ENCODE data around the gene SEPSECS.

SEPSECS gene

GRCh38 chr4:25080571-25080970 lies 79.7 kb downstream of the SEPSECS start:
- Histone ChIP-seq H3K36me3 (ENCODE audit: insufficient read depth, low read length) (no peaks in the 10 kb centered on the region), H2AFZ (ENCODE audit: low read length, unreplicated experiment) (no peak overlapping the region), H3K4me3 (ENCODE audit: low read depth, low read length) (no peak overlapping the region), H3K4me1 (ENCODE audit: control insufficient read depth, insufficient read depth, low read length, unreplicated experiment) (no peaks in the 10 kb centered on the region), H3K79me2 (ENCODE audit: control insufficient read depth, insufficient read depth, low read length, unreplicated experiment) (no peaks in the 10 kb centered on the region), H3K27me3 (ENCODE audit: insufficient read depth, low read length) (peaks cover 86% of the 10 kb centered on the region), H3K27ac (ENCODE audit: low read depth, low read length) (no peak overlapping the region)

GRCh38 chr4:25078523-25078922 lies 81.7 kb downstream of the SEPSECS start:
- no peak overlapping the region for H2AFZ ChIP-seq (ENCODE audit: low read length, unreplicated experiment)
- no peak overlapping the region for H3K4me3 ChIP-seq (ENCODE audit: low read depth, low read length)
- H3K4me1 ChIP-seq (ENCODE audit: control insufficient read depth, insufficient read depth, low read length, unreplicated experiment), result no peaks in the 10 kb centered on the region
- no peaks in the 10 kb centered on the region for H3K79me2 ChIP-seq (ENCODE audit: control insufficient read depth, insufficient read depth, low read length, unreplicated experiment)
- H3K27ac ChIP-seq (ENCODE audit: low read depth, low read length), result no peak overlapping the region
- H3K27me3 ChIP-seq (ENCODE audit: insufficient read depth, low read length), result peaks cover 84% of the 10 kb centered on the region
- H3K36me3 ChIP-seq (ENCODE audit: insufficient read depth, low read length), result no peaks in the 10 kb centered on the region

- Histone ChIP-seq H3K79me2 (ENCODE audit: control insufficient read depth, insufficient read depth, low read length, unreplicated experiment) (no peaks in the 10 kb centered on the region), H3K27ac (ENCODE audit: low read depth, low read length) (no peak overlapping the region), H3K4me3 (ENCODE audit: low read depth, low read length) (no peak overlapping the region), H3K27me3 (ENCODE audit: insufficient read depth, low read length) (peaks cover 88% of the 10 kb centered on the region), H3K36me3 (ENCODE audit: insufficient read depth, low read length) (no peaks in the 10 kb centered on the region), H2AFZ (ENCODE audit: low read length, unreplicated experiment) (no peak overlapping the region), H3K4me1 (ENCODE audit: control insufficient read depth, insufficient read depth, low read length, unreplicated experiment) (no peaks in the 10 kb centered on the region)
Observed at GRCh38 chr4:25076625-25077398, 83.4 kb downstream of the SEPSECS start.

- Histone ChIP-seq H3K4me1 (ENCODE audit: control insufficient read depth, insufficient read depth, low read length, unreplicated experiment) (no peaks in the 10 kb centered on the region), H3K36me3 (ENCODE audit: insufficient read depth, low read length) (no peaks in the 10 kb centered on the region), H2AFZ (ENCODE audit: low read length, unreplicated experiment) (no peak overlapping the region), H3K27ac (ENCODE audit: low read depth, low read length) (no peak overlapping the region), H3K27me3 (ENCODE audit: insufficient read depth, low read length) (peaks cover 90% of the 10 kb centered on the region), H3K79me2 (ENCODE audit: control insufficient read depth, insufficient read depth, low read length, unreplicated experiment) (no peaks in the 10 kb centered on the region), H3K4me3 (ENCODE audit: low read depth, low read length) (no peak overlapping the region)
Observed at GRCh38 chr4:25075851-25076250, 84.4 kb downstream of the SEPSECS start.

- Histone ChIP-seq H3K4me3 (ENCODE audit: low read depth, low read length) (no peak overlapping the region), H3K4me1 (ENCODE audit: control insufficient read depth, insufficient read depth, low read length, unreplicated experiment) (no peaks in the 10 kb centered on the region), H3K79me2 (ENCODE audit: control insufficient read depth, insufficient read depth, low read length, unreplicated experiment) (no peaks in the 10 kb centered on the region), H3K27ac (ENCODE audit: low read depth, low read length) (no peak overlapping the region), H3K27me3 (ENCODE audit: insufficient read depth, low read length) (peaks cover 87% of the 10 kb centered on the region), H2AFZ (ENCODE audit: low read length, unreplicated experiment) (no peak overlapping the region), H3K36me3 (ENCODE audit: insufficient read depth, low read length) (no peaks in the 10 kb centered on the region)
Observed at GRCh38 chr4:25075129-25075528, 85.1 kb downstream of the SEPSECS start.

GRCh38 chr4:25070545-25070944 lies 89.7 kb downstream of the SEPSECS start:
- H2AFZ ChIP-seq (ENCODE audit: low read length, unreplicated experiment), result no peak overlapping the region
- H3K4me3 ChIP-seq (ENCODE audit: low read depth, low read length), result no peak overlapping the region
- H3K36me3 ChIP-seq (ENCODE audit: insufficient read depth, low read length), result no peaks in the 10 kb centered on the region
- H3K27me3 ChIP-seq (ENCODE audit: insufficient read depth, low read length), result peaks cover 69% of the 10 kb centered on the region
- H3K79me2 ChIP-seq (ENCODE audit: control insufficient read depth, insufficient read depth, low read length, unreplicated experiment), result no peaks in the 10 kb centered on the region
- H3K27ac ChIP-seq (ENCODE audit: low read depth, low read length), result no peak overlapping the region
- H3K4me1 ChIP-seq (ENCODE audit: control insufficient read depth, insufficient read depth, low read length, unreplicated experiment), result no peaks in the 10 kb centered on the region
